GM06990 (cell line): Measurements from ENCODE around the gene ZNF727.
"Not testable (repeated sequence)": the region's sequence is repeated elsewhere in the genome, so short reads cannot be mapped to it uniquely, and the experiment has no call there.

Source experiments
- DNase-seq: peaks from one replicate; pipeline ENCODE4 v3.0.0-alpha.2; 2011; ENCODE audit not compliant: insufficient read length; ENCODE audit errors: extremely low read depth
- H3K27me3 ChIP-seq: replicated peaks from 2 replicates; pipeline ENCODE4 v1.6.0; 2011; ENCODE audit warnings: low read length; ENCODE audit not compliant: control insufficient read depth, insufficient read depth
- H3K36me3 ChIP-seq: 2 replicates; pipeline ENCODE4 v1.5.1; 2011; ENCODE audit warnings: low read length; ENCODE audit not compliant: control insufficient read depth, insufficient read depth
- H3K4me3 ChIP-seq: replicated peaks from 2 replicates; pipeline ENCODE4 v1.5.1; 2011; ENCODE audit warnings: low read depth, mild to moderate bottlenecking, control low read depth, low read length
- TF ChIP-seq, protein P1 (sequence below): IDR thresholded peaks from 2 replicates; pipeline ENCODE4 v1.5.1; 2011; ENCODE audit warnings: low read length, control low read depth, mild to moderate bottlenecking, inconsistent platforms; ENCODE audit not compliant: insufficient read depth, poor library complexity, severe bottlenecking

ZNF727 gene

DNA sequence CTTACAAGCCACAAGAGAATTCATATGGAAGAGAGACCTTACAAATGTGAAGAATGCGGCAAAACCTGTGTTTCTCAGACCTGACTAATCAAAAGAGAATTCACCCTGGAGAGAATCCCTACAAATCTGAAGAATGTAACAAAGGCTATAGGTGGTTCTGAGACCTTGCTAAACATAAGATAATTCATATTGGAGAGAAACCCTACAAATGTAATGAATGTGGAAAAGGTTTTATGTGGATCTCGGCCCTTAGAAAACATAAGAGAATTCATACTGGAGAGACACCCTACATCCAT, 33.4 kb downstream of the ZNF727 start:
- Histone ChIP-seq H3K36me3 (no peaks in the 10 kb centered on the region), H3K4me3 (no peak overlapping the region), H3K27me3 (no peaks in the 10 kb centered on the region)
- TF ChIP-seq, protein P1, sequence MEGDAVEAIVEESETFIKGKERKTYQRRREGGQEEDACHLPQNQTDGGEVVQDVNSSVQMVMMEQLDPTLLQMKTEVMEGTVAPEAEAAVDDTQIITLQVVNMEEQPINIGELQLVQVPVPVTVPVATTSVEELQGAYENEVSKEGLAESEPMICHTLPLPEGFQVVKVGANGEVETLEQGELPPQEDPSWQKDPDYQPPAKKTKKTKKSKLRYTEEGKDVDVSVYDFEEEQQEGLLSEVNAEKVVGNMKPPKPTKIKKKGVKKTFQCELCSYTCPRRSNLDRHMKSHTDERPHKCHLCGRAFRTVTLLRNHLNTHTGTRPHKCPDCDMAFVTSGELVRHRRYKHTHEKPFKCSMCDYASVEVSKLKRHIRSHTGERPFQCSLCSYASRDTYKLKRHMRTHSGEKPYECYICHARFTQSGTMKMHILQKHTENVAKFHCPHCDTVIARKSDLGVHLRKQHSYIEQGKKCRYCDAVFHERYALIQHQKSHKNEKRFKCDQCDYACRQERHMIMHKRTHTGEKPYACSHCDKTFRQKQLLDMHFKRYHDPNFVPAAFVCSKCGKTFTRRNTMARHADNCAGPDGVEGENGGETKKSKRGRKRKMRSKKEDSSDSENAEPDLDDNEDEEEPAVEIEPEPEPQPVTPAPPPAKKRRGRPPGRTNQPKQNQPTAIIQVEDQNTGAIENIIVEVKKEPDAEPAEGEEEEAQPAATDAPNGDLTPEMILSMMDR = no peak
- no peak for DNase-seq

DNA sequence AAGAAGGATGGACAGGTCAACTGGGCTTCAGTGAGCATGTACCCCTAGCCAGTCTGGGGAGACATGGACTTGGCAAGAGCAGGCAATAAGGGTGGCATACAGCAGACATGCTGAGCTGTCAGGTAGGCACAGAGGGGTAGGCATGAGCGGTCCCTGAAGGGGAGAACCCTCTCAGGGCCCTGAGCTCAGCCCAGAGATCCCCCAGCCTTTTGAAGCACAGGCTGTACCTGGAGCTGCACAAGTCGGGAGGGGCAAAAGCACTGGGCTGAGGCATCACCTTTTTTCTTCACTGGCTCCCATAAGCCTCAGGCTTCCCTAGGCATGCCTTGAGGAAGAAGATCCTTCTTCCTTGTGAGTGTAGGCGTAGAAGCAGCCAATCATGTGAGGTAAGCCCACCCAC, 42.3 kb downstream of the ZNF727 start:
- H3K27me3 ChIP-seq = no peaks in the 10 kb centered on the region
- no peak for DNase-seq
- TF ChIP-seq, protein P1 = no peak
- H3K36me3 ChIP-seq = no peaks in the 10 kb centered on the region
- H3K4me3 ChIP-seq = no peak overlapping the region

DNA sequence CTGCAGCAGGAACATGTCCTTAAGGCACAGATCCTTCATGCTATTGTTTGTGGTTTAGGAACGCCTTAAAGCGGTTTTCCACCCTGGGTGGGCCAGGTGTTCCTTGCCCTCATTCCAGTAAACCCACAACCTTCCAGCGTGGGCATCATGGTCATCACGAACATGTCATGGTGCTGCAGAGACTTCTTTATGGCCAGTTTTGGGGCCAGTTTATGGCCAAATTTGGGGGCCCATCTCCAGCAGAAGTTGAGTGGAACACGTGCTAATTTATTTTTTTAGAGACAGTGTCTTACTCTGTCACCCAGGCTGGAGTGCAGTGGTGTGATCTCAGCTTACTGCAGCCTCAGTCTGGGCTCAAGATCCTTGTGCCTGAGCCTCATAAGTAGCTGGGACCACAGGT, 43.6 kb downstream of the ZNF727 start:
- not testable (repeated sequence) for H3K4me3 ChIP-seq, DNase-seq, H3K36me3 ChIP-seq, H3K27me3 ChIP-seq
